GM19324 (cell line): ENCODE results near the gene APOB.
A peak's percentile ranks its signal among the peaks of the same experiment; 100 is the strongest.

Experiments
- ATAC-seq: cut with Tn5 transposase; IDR thresholded peaks from one replicate; pipeline ENCODE4 v1.9.1; 2021; ENCODE audit warnings: mild to moderate bottlenecking, moderate library complexity; ENCODE audit not compliant: unreplicated experiment, low FRiP score

Gene APOB

DNA sequence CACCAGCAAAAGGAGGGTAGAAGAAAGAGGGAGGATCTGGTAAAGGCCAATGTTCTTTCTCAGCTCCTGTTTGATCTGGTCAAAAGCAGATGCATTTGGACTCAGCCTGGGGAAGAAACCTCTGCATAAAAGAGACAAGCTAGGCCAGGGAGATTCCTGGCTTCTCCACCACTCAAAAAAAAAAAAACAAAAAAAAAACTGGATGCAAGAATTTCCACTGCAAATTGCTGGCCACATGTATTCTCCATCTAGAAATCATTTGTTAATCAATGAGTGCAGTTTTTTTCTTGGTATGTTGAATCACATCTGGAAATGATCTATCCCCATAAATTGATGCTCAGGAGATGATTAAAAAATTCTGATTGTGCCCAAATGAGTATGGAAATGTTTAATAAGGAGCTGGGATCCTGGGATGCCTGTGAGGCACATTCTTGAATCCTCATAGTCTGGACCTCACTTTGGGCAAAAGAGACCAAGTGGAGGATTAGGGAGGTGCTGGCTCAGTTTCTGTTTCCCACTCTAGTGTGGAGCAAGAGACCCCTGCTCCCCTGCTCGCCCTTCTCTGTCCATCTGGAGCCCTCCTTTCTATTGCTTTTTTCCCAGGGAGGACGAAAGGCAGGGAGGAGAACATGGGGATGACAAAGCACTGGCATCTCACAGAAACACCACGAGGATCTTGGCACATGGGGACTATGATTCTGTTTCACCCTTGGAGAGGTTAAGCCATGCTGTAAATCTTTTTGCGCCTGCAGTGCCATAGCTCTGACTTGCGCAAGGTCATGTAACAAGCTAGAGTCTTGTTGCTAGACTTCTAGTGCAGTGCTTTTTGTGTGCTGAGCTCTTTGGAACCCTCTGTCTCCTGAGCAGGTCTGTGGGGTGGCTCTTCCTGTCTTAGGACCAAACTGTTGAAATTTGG is 57.6 kb downstream of the APOB start:
- no peak for ATAC-seq

DNA sequence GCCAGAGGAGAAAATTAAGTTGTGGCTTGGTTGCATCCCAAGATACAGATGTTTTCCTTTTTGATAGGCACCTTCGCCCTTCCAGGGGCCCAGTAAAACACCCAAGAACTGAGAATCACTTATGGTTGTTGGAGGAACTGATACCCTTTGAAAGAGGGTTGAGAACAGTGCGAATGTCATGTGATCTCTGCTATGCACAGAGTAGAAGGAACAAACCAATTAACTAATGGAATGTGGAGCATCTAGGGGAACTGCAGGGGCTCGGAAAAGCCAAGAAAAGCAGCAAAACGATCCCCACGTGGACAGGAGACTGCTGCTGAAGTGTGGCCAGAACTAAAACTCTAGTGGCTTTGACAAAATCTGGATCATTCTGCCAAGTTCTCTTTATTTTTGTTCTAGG is 58.8 kb downstream of the APOB start:
- no peak for ATAC-seq

DNA sequence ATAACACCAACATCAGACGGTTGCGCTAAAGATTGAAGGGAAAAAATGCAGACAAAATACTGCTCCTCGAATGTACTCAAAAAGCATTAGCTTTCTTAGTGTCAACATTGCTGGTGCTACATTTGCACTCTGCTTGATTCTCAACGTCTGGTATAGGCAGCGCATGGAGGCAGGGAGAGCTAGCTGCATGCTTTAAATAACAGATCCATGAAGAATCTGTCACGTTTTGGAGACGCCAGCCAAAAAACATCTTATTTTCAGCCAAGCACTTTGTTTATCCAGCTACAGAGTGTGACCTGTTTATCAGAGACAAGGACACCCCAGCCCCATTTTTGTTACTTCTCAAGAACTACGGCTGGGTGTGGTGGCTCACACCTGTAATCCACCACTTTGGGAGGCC is 59.5 kb downstream of the APOB start:
- no peak for ATAC-seq

GRCh38 chr2:20983844-20984243 is 60.0 kb downstream of the APOB start:
- no peak for ATAC-seq

DNA sequence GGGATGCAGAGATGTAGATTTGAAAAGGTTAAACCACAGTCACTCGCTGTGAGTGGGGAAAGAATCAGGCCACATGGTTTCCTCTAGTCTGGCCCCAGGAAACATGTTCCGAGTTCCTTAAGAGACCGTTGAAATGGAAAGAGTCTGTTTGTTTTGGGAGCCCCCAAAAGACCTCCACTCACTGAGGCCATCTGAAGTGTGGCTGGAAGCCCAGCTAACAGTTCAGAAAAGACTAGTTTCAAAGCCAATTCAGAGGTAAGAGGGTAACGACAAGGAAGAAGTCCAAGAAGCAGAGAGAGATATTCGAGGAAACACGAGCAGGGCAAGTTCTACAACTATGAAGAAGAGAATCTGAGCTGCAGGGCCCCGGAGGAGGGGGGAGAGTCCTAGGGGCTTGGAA is 61.0 kb downstream of the APOB start:
- no peak for ATAC-seq

GRCh38 chr2:20977520-20978180 is 66.2 kb downstream of the APOB start:
- no peak for ATAC-seq

GRCh38 chr2:20976527-20976926 is 67.3 kb downstream of the APOB start:
- no peak for ATAC-seq

GRCh38 chr2:20972792-20973565 is 70.9 kb downstream of the APOB start:
- no peak for ATAC-seq

- ATAC-seq = no peak
Measured at GRCh38 chr2:20972110-20972509, 71.8 kb downstream of the APOB start.

- no peak for ATAC-seq
Measured at GRCh38 chr2:20970068-20970467, 73.8 kb downstream of the APOB start.

- no peak for ATAC-seq
Measured at GRCh38 chr2:20966061-20966595, 77.7 kb downstream of the APOB start.

DNA sequence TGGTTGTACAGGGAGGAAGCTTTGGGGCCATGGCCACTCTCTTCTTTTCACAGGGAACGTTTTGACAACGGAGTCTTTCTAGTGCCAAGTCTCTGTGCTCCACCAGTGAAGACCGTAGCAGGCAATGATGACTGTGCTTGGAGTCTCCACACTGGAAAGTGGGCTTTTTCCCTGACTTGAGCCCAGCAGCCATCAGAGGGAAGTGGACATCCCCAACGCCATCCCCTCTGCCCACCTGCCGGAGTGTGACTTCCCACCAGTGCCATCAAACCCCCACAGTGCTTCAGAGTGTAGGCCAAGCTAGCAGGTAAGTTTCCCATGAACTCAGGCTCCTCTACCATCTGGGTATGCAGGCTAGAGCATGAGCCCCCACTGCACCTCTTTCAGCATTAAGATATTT is 78.7 kb downstream of the APOB start:
- no peak for ATAC-seq

- ATAC-seq = no peak
Measured at GRCh38 chr2:20963867-20964266, 80.0 kb downstream of the APOB start.

GRCh38 chr2:20962939-20963557 is 80.8 kb downstream of the APOB start:
- ATAC-seq = peak; percentile 56

- ATAC-seq = no peak
Measured at GRCh38 chr2:20961858-20962257, 82.0 kb downstream of the APOB start.

DNA sequence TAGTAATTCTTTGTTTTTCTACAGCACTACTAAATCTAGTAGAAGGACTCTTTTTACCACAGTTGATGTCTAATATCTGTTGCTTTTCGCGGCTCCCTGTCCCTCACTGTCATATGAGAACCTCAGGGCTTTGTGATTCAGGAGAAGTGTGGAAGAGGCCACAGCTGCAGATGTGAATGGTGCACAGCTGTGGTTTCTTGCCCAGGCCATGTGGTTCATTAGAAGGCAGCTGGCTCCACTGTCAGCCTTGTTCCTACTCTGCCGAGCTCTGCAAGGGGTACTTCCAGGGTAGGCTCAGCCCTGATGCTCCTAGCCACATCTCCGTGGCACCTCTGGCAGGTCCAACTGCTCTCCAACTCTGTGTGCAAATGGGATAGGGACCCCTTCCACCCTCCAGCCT is 83.9 kb downstream of the APOB start:
- ATAC-seq = no peak

DNA sequence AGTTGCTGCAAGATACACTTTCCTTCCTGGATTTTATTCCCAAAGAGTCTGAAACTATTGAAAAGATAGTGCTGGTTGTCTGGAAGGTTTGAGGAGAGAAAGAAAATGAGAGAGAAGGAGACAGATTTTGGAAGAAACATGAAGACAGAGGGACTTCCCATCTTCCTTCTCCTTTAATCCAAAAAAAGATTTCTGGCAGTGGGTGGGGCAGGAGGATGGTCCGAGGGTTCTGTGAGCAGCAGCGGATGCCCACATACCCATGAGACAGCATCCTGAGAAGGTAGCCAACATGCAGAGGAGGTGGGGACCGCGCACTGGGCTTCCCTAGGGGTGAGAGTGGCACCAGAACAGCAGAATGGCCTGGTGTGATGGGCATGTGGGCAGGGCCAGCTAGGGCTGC is 84.6 kb downstream of the APOB start:
- ATAC-seq = no peak

DNA sequence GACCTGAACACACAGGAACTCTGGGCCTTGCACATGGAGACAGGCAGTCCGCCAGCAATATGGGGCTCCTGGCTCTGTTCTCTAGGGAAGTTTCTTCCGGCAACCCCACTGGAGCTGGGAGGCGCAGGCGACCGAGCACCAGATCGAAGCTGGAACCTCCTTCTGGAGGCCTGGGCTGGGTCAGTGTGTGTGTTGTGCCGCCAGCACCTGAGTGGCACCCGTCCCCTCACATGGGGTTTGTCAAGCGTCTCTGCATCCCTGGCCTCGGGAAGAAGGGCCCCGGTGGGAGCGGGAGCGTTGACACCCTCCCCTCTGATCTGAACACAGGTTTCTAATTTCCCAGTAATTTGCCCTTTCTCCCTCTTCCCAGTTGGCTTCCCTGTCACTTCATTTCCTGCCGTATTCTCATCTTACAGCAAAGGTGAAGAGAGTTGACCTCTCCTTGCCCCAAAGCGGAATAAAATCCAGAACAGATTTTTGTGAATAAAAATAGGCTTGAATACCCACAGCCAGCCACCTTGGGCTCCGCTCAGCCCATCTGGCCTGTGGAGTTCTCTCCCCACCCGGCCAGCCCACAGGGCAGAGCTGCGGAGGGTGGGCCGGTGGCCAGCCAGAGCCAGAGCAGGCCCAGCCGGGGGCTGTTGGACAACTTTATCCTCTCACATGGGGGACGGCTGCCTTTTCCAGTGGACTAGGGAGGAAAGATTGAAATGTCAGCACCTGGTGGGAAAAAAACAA is 85.9 kb downstream of the APOB start:
- no peak for ATAC-seq

- no peak for ATAC-seq
Measured at GRCh38 chr2:20955277-20956026, 88.4 kb downstream of the APOB start.
